Sigmoid colon (tissue), 7 donors: ENCODE data around the gene SSR3. TPM values are rescaled to one million over a fixed set of nuclear protein-coding genes. Genes with fewer than 3 reads are reported as not detected.

Experiments
- DNase-seq: peaks from one replicate; pipeline ENCODE4 v3.0.0-alpha.2; 2019
- H3K27ac ChIP-seq, 4 donors: fragments of 200-600 bp; sonication (generic); one replicate each; pipeline ENCODE4 v1.5.1; 2016 to 2019; ENCODE audit warnings: mild to moderate bottlenecking in 1 of 4
- H3K27me3 ChIP-seq, 3 donors: fragments of 200-600 bp; sonication (generic); one replicate each; pipeline ENCODE4 v1.5.1; 2019; ENCODE audit warnings: mild to moderate bottlenecking in 1 of 3
- H3K36me3 ChIP-seq, 4 donors: fragments of 200-600 bp; sonication (generic); one replicate each; pipeline ENCODE4 v1.5.1; 2016 to 2019
- H3K4me1 ChIP-seq, 4 donors: fragments of 200-600 bp; sonication (generic); one replicate each; pipeline ENCODE4 v1.5.1; 2017 to 2019
- H3K4me3 ChIP-seq, 4 donors: fragments of 200-600 bp; sonication (generic); one replicate each; pipeline ENCODE4 v1.5.1; 2017 to 2019; ENCODE audit warnings: mild to moderate bottlenecking in 2 of 4, moderate library complexity in 1 of 4
- H3K9me3 ChIP-seq, 4 donors: fragments of 200-600 bp in 3 of 4; sonication (generic) in 3 of 4; one replicate each; pipeline versions ENCODE4 v1.5.1 to v1.6.1; 2013 to 2019
- CTCF ChIP-seq, 4 experiments: fragments of 450-650 bp in 3 of 4; fragments of 200-600 bp in 1 of 4; IDR thresholded peaks; one replicate each; pipeline ENCODE4 v1.5.1; 2016 to 2019; ENCODE audit warnings: antibody characterized with exemption in 4 of 4, mild to moderate bottlenecking in 3 of 4, moderate library complexity in 2 of 4
- EP300 ChIP-seq, 4 donors: sonication (generic); formaldehyde crosslinking; IDR thresholded peaks; one replicate each; pipeline ENCODE4 v1.6.1; 2017; ENCODE audit warnings: antibody characterized with exemption in 4 of 4
- POLR2A ChIP-seq, 2 donors: fragments of 450-650 bp; IDR thresholded peaks; one replicate each; pipeline ENCODE4 v1.6.1; 2016; ENCODE audit warnings: antibody characterized with exemption in 2 of 2, mild to moderate bottlenecking in 2 of 2, moderate library complexity in 2 of 2
- POLR2AphosphoS5 ChIP-seq, 4 donors: sonication (generic); formaldehyde crosslinking; IDR thresholded peaks; one replicate each; pipeline ENCODE4 v1.6.1; 2017; ENCODE audit warnings: antibody characterized with exemption in 4 of 4
- WGBS, 2 donors: extraction: QIAGEN DNeasy Blood & Tissue Kit; methylation state at CpG; one replicate each; pipeline ENCODE4 v1.1.7; 2013; 5-methylcytosine and 5-hydroxymethylcytosine counted together
- intact Hi-C: fragments of 100-400 bp; cut with DNase I; formaldehyde crosslinking; loops from one replicate; pipeline ENCODE4 v1.15.1; 2023
- polyA plus RNA-seq, 3 donors: library from polyadenylated mRNA; stranded (reverse); fragments of 200-250 nt; gene quantifications; one replicate each; pipeline ENCODE4 v1.2.3, GENCODE V29; 2013
- total RNA-seq, 4 donors: library from RNA; depleted of rRNA; stranded (reverse); fragments of >200 nt; gene quantifications; one replicate each; pipeline ENCODE4 v1.1.0, GENCODE V29; 2016
- donor health status: healthy with polysubstance abuse.
- donor health status: Bipolar disorder and iron deficiency.
- donor health status: healthy.

SSR3 gene
- total and polyA plus RNA-seq, 7 donors: 59.2 to 113 (median 86.7) TPM

GRCh38 chr3:156530980-156531379, 23.9 kb downstream of the SSR3 start:
- H3K4me3 ChIP-seq: no peak overlapping the region
- H3K36me3 ChIP-seq: no peaks in the 10 kb centered on the region
- no peaks in the 10 kb centered on the region for H3K9me3 ChIP-seq
- no peaks in the 10 kb centered on the region for H3K27me3 ChIP-seq
- TF ChIP-seq CTCF (IDR thresholded peaks at IDR 0.05) (no peak), POLR2AphosphoS5 (IDR thresholded peaks at IDR 0.05) (no peak), EP300 (IDR thresholded peaks at IDR 0.05) (no peak), POLR2A (IDR thresholded peaks at IDR 0.05) (no peak)
- WGBS, 2 donors: 86 to 89% methylated on average over 5 of the region's 5 CpGs
- peaks cover 0 to 45% (median 40%) of the 10 kb centered on the region in 4 donors for H3K4me1 ChIP-seq
- intact Hi-C loops: no loop called here
- H3K27ac ChIP-seq: peak overlapping the region in 1 of 4 donors; percentile 85
- no peak for DNase-seq

DNA sequence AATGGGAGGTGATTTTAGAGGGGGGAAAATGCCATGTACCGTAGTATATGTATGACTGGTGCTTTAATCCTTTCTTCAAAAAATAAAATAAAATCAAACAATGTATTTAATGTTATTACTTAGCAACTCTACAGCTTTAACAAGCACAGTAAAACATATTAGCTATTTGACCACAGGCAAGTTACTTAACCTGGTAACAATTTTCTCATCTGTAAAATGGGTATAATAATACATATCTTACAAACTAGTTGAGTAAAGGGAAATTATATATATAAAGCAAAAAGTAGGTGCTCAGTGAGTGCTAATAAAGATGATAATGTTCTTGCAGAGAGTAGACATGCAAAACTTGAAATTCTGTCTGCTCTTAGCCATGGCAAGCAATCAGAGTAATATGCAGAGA, 27.9 kb downstream of the SSR3 start:
- no peaks in the 10 kb centered on the region for H3K9me3 ChIP-seq
- H3K4me1 ChIP-seq: peaks cover 0 to 6% (median 2%) of the 10 kb centered on the region in 4 donors
- intact Hi-C loops: no loop called here
- no peak overlapping the region for H3K4me3 ChIP-seq
- H3K27me3 ChIP-seq: no peaks in the 10 kb centered on the region
- no peaks in the 10 kb centered on the region for H3K36me3 ChIP-seq
- 96 to 97% methylated on average over 1 of the region's 1 CpG for WGBS, 2 donors
- TF ChIP-seq CTCF (IDR thresholded peaks at IDR 0.05) (no peak), EP300 (IDR thresholded peaks at IDR 0.05) (no peak), POLR2A (IDR thresholded peaks at IDR 0.05) (no peak), POLR2AphosphoS5 (IDR thresholded peaks at IDR 0.05) (no peak)
- no peak overlapping the region for H3K27ac ChIP-seq
- no peak for DNase-seq

DNA sequence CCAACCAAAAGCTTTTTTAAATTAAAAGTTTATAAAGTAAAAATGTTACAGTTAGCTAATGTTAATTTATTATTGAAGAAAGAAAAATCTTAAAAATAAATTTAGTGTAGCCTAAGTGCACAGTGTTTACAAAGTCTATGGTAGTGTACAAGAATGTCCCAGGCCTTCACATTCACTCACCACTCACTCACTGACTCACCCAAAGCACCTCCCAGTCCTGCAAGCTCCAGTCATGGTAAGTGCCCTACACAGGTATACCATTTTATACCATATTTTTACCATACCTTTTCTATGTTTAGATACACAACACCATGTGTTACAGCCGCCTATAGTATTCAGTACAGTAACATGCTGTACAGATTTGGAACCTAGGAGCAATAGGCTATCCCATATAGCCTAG, 29.1 kb downstream of the SSR3 start:
- no peak for TF ChIP-seq POLR2AphosphoS5 (IDR thresholded peaks at IDR 0.05)
- TF ChIP-seq POLR2A (IDR thresholded peaks at IDR 0.05): no peak
- no peak for TF ChIP-seq CTCF (IDR thresholded peaks at IDR 0.05)
- TF ChIP-seq EP300 (IDR thresholded peaks at IDR 0.05): no peak
- Histone ChIP-seq H3K27ac (no peak overlapping the region), H3K9me3 (no peaks in the 10 kb centered on the region), H3K4me1 (no peaks in the 10 kb centered on the region), H3K36me3 (no peaks in the 10 kb centered on the region), H3K4me3 (no peak overlapping the region), H3K27me3 (no peaks in the 10 kb centered on the region)
- intact Hi-C loops: no loop called here
- 92 to 96% methylated on average over 1 of the region's 1 CpG for WGBS, 2 donors
- no peak for DNase-seq

GRCh38 chr3:156522673-156523072, 32.2 kb downstream of the SSR3 start:
- WGBS, 2 donors: 87 to 98% methylated on average over 4 of the region's 4 CpGs
- no peaks in the 10 kb centered on the region for H3K9me3 ChIP-seq
- no peak overlapping the region for H3K4me3 ChIP-seq
- no peak for DNase-seq
- intact Hi-C loops: no loop called here
- no peaks in the 10 kb centered on the region for H3K36me3 ChIP-seq
- TF ChIP-seq POLR2A (IDR thresholded peaks at IDR 0.05) (no peak), POLR2AphosphoS5 (IDR thresholded peaks at IDR 0.05) (no peak), EP300 (IDR thresholded peaks at IDR 0.05) (no peak), CTCF (IDR thresholded peaks at IDR 0.05) (no peak)
- H3K27me3 ChIP-seq: no peaks in the 10 kb centered on the region
- H3K4me1 ChIP-seq: peaks cover 0 to 10% (median 4%) of the 10 kb centered on the region in 4 donors
- no peak overlapping the region for H3K27ac ChIP-seq

GRCh38 chr3:156519758-156520162, 35.2 kb downstream of the SSR3 start:
- Histone ChIP-seq H3K27ac (no peak overlapping the region), H3K9me3 (no peaks in the 10 kb centered on the region), H3K4me1 (peaks cover 0 to 27% (median 18%) of the 10 kb centered on the region in 4 donors), H3K27me3 (no peaks in the 10 kb centered on the region), H3K36me3 (no peaks in the 10 kb centered on the region), H3K4me3 (no peak overlapping the region)
- no peak for DNase-seq
- 80 to 81% methylated on average over 1 of the region's 1 CpG for WGBS, 2 donors
- intact Hi-C loops: no loop called here
- no peak for TF ChIP-seq POLR2AphosphoS5 (IDR thresholded peaks at IDR 0.05)
